NCI-H146 treated with DMSO at 0.1 percent for 48 hours (cell line): ENCODE results near the gene NLRC5.

Experiments
- DNase-seq: peaks from one replicate; lab custom pipeline; 2025; ENCODE audit not compliant: unreplicated experiment; lab: John Stamatoyannopoulos, UW

Gene NLRC5

DNA sequence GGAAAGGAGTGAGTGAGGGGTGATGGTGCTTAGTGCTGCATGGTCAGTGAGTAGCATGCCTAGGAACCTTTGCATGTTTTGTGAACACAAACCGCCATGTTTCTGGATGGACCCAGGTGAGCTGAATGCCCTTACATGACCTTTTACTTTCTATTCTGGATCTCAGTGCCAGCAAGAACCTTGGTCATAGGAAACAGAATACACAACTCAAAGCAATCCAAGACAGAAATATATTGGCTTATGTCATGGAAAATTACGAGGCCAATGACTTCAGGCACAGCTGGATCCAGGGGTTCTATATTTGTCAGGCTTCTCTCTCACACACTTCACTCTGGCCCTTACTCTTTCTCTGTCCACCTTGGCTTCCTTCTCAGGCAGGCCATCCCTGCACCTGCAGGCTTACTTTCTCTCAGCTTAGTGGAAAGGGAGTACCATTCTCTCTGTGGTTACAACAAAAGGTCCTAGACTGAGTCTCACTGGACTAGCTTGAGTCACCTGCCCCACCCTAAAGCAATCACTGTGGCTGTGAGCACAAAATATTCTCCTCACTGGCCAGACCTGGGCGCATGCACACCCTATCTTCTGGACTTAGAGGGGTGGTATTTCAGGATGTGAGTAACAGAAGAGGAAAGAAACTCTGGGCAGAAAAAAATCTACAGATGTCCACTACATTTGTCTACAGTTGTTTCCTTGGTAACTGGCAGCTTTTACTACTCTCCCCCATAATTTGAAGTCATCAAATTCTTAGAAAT is 82.7 kb downstream of the NLRC5 start:
- no peak for DNase-seq

DNA sequence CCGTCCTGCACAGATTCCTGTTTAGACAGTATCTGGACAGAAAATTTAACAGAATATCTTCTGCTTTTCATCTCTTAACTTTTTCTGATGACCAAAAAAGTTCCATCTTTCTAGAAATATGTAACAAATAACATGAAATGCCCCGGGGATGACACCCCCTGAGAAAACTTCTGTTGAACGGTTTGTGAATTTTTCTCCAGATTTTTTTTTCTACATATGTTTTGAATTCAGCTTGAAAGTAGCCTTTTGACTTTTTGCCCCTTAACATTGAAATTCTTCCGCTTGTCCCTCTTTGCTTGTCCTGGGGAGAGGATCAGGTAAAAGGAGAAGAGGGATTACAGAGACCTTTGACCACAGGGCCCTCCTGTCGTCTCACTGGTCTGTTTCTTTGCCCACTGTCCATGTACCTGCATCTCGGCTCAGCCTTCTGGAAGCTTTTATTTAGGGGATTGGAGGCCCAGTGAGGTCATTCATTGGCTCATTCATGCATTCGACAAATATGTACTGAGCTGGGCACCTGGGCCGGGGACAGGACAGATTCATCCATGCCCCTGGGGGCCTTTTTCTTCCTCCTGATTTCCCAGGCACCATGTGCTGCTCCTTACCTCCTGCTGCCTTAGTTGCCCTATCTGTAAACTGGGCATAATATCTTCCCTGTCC is 83.4 kb downstream of the NLRC5 start:
- no peak for DNase-seq

DNA sequence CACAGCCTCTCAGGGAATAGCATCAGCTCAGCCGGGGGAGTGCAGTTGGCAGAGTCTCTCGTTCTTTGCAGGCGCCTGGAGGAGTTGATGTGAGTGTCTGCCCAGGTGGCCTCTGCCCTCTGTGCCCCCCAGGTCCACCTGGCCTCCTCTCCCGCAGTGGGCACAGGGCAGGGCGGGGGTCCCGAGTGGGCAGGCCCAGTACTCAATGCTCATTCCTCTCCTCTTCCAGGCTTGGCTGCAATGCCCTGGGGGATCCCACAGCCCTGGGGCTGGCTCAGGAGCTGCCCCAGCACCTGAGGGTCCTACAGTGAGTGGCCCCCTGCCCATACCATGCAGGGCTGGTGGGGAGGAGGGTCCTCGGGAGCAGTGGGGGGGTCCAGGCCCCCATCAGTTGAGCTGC is 88.4 kb downstream of the NLRC5 start:
- no peak for DNase-seq

DNA sequence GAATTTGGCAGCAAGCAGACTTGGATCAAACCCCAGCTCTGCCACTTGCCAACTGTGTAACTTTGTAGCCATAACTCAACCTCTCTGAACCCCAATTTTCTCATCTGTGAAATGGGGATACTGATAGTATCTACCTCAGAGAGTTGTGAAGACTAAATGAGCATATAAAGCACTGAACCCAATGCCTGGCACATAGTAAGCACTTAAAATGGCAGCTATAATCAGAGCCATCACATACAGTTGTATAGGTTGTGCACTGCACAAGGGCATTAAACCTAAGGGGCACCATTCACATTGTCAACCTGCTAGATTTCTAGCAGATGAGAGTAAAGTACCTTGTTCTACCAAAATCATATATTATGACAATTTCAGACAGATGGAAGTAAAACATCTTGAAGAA is 92.4 kb downstream of the NLRC5 start:
- no peak for DNase-seq

DNA sequence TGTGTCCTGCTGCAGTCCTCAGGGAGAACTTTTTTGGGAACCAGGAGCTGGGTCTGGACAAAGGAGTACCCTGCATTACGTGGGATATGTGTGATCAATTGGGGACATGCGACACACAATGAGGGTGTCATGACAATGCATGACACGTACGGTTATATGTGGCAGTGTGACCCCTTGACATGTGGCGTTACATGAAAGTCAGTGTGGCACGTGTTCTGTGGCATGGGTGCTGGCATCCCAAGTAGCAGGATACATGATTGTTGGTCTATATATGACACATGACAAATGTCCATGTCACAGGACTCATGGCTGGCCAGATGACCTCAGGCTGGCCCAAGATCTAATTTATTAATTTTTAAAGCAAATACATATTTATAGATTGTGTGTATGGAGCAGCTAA is 93.3 kb downstream of the NLRC5 start:
- no peak for DNase-seq

DNA sequence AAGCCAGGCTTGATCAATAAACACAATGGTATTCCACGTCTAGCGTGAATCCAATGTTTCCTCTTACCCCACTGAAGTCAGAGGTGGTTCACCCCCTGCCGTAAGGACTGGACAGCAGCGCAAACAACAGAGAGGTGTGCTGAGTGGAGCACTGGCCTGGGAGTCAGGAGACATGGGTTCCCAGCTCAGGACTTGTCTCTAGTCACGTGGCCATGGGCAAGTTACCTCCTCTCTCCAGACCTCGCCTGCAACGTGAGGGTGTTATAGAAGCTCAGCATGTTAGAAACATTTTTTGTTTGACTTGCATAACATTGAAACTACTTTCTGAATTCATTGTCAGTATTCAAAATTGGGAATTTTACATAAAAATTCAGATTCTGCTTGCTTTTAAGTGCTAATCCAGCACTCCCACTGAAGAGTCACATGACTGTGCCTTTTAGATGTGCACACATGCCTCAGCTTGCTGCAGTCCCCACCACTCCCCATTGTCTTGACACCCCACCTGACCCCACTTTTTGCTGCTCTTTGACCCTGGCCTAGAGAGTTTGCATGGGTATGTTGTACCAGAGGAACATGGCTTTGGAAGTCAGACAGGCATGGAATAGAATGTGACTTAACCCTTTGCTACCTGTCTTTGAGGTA is 94.2 kb downstream of the NLRC5 start:
- DNase-seq = no peak

DNA sequence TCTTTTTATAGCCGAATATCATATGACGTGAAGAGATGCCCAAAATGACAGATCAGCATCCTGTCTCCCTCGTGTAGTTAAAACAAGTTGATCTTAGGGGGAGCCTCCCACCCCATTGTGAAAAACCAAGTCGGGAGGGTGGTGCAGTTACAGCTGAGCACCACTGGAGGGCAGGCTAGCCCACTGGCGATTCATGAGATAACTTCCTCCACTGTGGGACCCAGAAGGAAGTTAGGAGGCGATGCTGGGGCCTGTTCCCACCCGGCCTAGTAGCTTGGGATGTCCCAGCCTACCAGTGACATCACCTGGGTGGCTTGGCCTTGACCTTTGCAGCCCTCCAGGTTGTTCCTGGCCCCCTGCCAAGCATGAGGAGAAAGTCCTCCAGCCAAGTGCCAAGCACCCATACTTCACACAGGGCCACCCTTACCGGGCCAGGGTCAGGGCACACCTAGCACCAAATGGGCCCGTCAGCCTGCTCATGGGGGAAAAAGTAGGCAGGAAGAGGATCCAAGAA is 95.0 kb downstream of the NLRC5 start:
- DNase-seq = peak; percentile 14

DNA sequence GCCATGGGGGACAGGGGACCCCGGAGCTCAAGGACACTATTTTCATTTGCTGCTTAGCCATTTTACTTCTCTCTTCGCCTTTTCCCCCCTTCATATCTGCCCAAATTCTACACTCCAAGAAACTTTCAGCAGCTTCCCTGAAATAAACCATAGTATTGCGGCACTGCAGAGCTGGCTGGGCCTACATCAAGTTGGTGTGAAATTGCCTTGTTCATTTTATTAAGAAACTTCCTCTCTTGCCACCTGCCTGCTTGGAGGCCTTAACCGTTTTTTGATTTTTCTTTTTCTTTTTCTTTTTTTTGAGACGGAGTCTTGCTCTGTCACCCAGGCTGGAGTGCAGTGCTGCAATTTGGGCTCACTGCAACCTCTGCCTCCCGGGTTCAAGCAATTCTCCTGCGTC is 95.6 kb downstream of the NLRC5 start:
- DNase-seq = no peak

DNA sequence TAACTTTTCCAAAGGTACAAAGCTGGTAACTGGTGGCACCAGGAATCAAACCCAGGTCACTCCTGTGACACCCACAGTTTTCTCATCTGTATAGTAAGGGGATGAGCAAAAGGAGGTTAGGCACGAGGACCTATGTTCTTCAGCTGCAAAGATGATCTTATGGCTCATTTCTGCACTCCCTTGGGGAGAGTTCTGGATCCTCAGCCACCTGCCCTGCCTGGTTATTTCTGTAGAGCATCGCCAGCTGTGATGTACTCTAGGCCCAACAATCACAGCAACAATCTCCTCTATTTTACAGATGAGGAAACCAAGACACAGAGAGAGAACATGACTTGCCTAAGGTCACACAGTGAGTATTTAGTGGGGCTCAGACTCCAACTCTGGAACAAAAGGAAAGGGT is 97.6 kb downstream of the NLRC5 start:
- DNase-seq = no peak

DNA sequence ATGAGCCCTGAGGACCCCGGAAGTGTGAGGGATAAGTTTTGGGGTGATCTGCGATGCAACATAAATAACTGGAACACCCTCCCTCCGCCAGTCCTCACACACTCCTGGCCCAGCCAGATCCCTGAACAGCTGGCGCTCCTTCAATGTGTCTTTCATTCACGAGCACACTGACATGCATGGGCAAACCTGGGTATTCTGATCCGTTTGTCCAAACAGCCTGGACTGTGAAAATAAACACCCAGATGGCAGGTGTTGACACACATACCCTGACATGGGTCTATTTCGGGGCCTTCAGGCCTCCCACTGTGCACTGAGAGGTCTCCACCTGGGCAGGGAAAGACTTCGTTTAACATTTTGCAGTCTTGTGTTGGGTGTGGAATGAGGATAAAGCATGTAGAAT is 100.0 kb downstream of the NLRC5 start:
- peak; percentile 44 for DNase-seq

DNA sequence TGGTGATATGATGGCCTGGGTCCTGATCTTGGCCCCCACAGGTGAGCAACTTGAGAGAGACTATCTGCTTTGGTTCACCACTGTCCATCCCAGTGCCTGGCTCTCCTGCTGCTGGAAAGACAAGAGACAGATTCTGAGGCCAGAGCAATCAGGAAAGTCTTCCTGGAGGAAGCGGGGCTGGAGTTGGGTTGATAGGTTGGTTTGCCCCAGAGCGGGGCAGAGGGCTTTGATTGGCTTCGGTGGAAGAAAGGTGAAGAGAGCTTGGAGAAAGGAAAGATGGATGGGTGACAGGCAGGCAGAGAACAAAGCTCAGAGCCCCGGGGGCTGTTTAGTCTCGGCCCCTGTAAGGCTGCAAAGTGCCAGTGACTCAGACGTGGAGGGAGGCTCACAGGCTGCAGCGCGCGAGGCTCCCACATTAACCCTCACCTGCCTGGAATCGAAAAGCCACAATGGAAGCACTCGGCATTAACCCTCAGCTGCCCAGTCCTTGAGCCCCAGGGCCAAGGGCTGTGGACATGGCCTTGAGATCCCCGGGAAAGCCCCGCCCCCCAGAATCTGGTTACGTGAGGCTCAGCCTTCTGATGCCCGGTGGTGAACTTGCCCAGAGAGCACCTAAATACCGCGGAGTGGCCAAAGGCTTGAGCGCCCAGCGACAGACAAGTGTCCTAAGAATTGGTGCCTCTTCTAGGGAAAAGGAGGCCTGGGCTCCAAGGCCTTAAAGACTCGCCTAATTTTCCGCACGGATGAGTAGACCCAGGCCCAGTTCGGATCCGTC is 102.0 kb downstream of the NLRC5 start:
- no peak for DNase-seq

DNA sequence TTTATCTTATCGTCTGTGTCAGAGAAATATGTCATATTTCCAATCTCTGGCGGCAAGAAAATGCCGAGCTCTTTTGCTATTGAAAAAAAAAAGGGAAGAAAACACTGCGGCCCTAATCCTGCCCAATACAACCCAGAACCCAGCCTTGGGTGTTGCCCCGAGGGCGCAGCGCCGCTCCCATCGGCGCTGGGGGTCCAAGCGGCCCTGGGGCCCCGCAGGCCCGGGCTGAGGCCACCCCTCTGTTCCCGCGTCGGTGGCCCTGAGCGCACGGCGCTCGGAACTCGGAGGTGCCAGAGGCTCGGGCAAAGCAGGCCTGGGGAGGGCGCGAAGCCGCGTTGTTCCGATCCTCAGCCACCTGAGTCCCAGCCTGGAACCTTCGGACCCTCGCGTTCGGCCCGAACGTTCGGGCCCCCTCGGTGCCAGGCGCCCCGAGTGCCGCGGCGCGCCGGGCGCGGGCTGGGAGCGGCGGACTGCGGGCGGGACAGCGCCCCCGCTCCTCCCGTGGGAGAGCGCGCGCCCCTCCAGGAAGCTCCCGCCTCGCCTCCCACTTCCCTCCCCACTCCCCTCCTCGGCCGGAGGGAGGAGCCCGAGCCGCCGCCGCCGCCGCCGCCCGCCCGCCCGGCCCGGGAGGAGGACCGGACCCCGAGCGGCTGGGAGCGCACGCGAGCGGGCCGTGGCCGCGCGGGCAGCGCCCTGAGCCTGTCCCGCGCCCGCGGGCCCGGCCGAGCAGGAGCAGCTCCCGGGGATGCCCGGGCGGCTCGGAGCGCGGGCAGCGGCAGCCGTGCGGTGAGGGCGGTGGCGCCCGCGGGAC is 102.8 kb downstream of the NLRC5 start, which contains the start of gene CPNE2:
TSS of gene CPNE2 (plus strand) at position 609 of the 811 bp plus-strand sequence. CDS start 18,160 bp downstream, outside the sequence.
- no peak for DNase-seq

DNA sequence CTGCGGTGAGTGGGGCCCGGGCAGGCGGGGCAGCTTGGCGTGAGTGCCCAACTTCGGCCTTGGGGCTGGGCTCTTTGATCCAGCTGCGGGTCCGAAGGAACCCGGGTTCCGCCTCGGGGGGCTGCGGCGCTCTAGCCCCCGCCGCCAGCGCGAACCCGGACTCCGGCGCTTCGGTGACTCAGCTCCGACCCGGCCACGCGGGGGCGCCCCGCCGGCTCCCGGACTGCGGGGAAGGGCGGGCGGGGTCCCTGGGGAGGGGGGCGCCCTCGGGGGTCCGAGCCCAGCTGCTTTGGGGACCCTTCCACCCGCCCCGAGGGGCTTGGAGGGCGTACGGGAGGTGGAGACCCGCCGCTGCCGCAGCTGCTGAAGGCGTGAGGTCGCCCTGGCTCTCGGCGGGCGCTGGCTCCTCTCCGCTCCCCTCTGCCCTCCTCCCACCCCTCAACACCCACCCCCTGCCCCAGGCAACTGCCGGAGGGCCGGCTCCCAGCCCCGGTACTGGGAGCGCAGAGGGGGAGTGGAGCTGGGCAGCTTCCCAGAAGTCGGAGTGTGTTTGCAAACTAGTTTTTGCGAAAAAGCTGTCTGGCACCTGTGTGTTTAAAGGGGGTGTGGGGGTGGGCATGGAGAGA is 103.5 kb downstream of the NLRC5 start:
- DNase-seq = no peak

DNA sequence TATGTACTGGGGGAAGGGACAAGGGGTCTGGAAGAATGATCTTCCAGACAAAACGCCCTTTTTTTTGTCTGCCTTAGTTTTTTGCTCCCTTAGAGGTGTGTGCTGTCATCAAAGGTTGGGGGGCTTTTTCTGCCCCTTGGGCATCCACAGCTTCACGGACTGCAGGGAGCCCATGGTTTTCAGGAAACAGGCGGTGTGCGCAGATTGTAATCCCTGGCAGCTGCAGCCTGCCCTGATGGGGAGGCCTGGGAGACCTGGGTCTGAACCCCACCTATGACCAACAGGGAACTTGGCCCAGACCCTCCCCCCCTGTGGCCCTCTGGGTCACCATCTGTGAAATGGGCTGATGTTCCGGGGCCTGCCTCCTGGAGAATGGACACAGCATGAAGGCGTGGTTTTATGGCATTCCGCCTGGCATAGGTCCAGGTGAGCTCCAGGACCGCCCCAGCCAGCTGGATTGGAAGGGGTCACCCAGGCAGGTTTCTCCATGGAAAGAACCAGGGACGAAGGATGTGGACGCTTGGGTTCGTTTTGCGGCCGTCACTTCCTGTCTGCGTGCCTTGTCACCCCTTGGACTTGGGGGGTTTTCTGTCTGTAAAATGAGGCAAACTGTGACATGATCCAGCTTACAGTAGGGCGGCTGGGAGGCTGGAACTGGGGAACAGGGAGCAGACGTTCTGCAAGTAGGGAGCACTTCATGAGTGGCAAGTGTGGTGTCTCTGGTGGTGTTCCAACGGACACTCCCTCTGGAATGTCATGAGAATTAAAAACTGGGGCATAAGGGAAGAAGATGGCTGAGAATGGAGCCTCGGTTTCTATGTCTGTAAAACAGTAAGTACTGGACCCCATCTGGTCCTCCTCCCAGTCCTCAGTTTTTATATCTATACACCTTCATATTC is 104.6 kb downstream of the NLRC5 start:
- DNase-seq = no peak

DNA sequence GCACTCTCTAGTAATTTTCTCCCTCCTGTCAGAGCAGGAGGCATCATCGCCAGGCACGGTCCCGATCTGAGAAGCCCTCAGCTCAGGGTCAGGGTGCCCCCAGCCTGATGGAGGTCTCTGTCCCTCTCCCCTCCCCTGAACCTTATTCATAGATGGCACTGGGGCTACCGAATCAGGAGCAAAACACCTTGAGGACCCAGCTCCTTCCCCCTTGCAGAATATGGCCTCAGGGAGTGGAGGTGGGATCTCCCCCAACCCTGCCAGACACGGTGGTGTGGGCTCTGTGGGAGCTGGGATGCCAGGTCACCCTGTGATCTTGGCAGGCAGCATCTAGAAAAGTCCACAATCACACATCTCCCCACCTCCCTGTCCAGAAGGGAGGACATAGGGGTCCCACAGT is 105.6 kb downstream of the NLRC5 start:
- DNase-seq = no peak

DNA sequence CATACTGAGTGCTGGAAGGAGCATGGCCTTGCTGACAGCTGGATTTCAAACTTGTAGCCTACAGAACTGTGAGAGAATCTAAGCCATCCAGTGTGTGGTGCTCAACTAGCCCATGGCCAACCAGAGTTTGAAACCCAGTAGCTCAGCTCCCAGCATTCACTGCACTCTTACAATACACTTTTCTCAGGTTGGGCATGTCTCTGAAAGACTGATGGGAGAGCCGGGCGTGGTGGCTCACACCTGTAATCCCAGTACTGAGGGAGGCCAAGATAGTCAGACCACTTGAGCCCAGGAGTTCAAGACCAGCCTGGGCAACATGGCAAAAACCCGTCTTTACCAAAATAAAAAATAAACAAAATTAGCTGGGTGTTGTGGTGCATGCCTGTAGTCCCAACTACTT is 106.8 kb downstream of the NLRC5 start:
- DNase-seq = no peak

DNA sequence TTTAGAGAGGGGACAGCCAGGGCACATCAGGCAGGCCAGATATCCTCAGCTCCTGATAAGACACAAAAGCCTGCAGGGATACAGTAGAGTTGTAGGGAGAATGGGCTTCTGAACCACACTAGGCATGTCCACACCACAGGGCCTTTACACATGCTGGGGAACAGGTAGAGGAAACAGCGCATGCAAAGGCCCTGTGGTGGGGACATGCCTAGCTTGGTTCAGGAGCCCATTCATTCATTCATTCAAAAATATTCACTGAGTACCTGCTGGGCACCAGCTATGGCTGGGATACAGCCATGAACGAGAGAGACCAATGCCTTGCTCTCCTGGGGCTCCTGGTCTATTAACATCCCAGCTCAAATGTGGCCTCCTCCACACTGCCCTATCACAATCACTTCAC is 107.4 kb downstream of the NLRC5 start:
- DNase-seq = no peak

DNA sequence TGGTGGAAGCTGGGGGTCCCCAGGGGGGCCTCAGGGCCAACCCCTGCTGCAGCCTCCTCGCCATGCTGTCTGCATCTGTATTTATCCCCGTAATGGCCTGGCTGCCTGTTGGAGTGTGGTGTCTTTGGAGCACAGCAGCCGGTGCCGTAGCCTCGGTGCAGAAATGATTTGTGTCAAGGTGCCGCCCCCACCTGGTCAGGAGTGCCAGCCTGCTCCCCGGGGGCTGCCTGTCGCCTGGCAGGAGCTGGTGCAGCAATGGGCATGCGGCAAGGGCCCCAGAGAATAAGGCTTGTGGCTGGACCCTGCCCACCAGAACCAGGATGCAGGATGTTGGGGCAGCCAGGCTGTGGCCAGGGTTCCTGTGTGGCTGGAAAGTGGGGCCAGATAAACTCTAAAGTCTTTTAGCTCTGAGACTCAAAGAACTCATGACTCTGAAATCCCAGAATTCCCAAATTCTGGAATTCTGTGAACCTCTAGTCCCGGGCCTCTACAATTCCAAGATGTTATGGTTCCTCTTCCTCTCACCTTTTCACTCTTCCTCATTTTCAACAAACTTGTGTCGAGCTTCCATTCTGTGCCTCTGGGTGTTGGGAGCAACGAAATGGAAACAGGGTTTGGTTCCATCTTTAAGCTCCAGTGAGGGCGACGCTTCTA is 109.0 kb downstream of the NLRC5 start:
- no peak for DNase-seq
